Ishikawa (cell line): ENCODE results near the gene IQCH.

Experiments
- CEBPB ChIP-seq: IDR thresholded peaks from 2 replicates; pipeline ENCODE4 v1.6.1; 2012
- REST ChIP-seq: IDR thresholded peaks from 2 replicates; pipeline ENCODE4 v1.6.1; 2012; ENCODE audit warnings: low read depth, mild to moderate bottlenecking
- ZBTB7A ChIP-seq: IDR thresholded peaks from 2 replicates; pipeline ENCODE4 v1.6.1; 2012; ENCODE audit warnings: low read depth
- TF ChIP-seq, protein P1 (sequence below): IDR thresholded peaks from 2 replicates; pipeline ENCODE4 v1.6.1; 2012

DNA sequence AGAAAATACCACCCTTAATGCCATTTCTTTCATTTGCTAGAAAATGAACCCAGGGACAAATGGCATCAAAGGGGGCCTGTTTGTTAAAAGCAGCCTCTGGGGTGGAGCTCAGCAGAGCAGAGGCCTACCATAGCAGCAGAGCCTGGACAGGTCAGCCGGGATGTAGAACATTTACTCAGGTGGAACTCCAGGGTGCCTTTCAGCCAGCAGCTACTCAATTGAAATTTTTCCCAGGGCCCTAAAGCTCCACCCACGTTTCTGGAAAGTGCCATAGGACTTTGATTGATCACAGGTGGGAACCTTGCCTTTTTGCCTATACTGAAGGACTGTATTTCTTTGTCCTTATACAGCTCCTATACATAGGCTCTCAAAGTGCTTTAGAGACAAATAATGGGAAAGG lies 191.9 kb downstream of the IQCH start:
- TF ChIP-seq ZBTB7A (no peak), CEBPB (no peak), REST (no peak)
- TF ChIP-seq, protein P1, sequence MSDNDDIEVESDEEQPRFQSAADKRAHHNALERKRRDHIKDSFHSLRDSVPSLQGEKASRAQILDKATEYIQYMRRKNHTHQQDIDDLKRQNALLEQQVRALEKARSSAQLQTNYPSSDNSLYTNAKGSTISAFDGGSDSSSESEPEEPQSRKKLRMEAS = no peak
